ENCODE results near the gene NEURL2.

GRCh38 chr20:45937765-45938164, 46.8 kb upstream of the NEURL2 start:
- no peak for TF ChIP-seq CTCF (conservative IDR thresholded peaks at IDR 0.05; ENCODE audit: low read depth, low read length)
- no peak for TF ChIP-seq EZH2 (IDR thresholded peaks at IDR 0.05; ENCODE audit: borderline replicate concordance, low read depth, low read length, poor library complexity, severe bottlenecking)

All from A673 (cell line).